Stimulated activated effector memory CD8-positive, alpha-beta T cell treated with anti-CD3 and anti-CD28 coated beads, Interleukin-12 subunit alpha, Interleukin-12 subunit beta, amount 100 ng/mL, for 72 hours (primary cell): ENCODE results near the gene TEAD3.
A peak's percentile ranks its signal among the peaks of the same experiment; 100 is the strongest.

Experiments used
- ATAC-seq: fragments of 150-1000 bp; cut with Tn5 transposase; 2 replicates; pipeline ENCODE4 v1.10.0; 2021
- DNase-seq, 2 donors: peaks; one replicate each; pipeline ENCODE4 v3.0.0; 2021 to 2022; ENCODE audit warnings: low spot score in 2 of 2
- H3K27ac Mint-ChIP-seq: one replicate; pipeline ENCODE4 v1.8.0; 2022; ENCODE audit warnings: mild to moderate bottlenecking, mixed read lengths
- H3K36me3 Mint-ChIP-seq: one replicate; pipeline ENCODE4 v1.8.0; 2022; ENCODE audit warnings: mild to moderate bottlenecking, mixed read lengths
- H3K4me1 Mint-ChIP-seq: one replicate; pipeline ENCODE4 v1.8.0; 2022; ENCODE audit warnings: mixed read lengths
- H3K4me3 Mint-ChIP-seq: one replicate; pipeline ENCODE4 v1.8.0; 2022; ENCODE audit warnings: mild to moderate bottlenecking, mixed read lengths
- H3K9me3 Mint-ChIP-seq: one replicate; pipeline ENCODE4 v1.8.0; 2022; ENCODE audit warnings: mixed read lengths

TEAD3 gene

DNA sequence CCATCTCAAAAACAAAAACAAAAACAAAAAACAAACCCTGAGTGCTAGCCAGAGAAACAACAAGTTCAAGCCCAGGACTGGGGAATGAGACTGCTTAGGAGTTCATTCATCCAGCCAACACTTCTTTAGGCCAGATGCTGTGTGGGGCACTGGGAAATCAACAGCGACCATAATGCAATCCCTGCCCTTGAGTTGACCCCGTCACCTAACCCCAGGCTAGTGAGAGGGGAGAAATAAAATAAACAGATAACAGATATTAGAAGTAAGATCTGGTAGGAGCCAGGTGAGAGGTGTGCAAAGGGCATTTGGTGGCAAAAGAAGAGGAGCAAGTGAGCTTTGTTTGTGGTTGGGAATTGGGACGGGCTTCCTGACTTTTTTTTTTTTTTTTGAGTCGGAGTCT, 33.6 kb downstream of the TEAD3 start:
- Mint-ChIP-seq H3K4me1 (peaks cover 14% of the 10 kb centered on the region), H3K27ac (no peak overlapping the region), H3K9me3 (no peaks in the 10 kb centered on the region), H3K36me3 (peaks cover 82% of the 10 kb centered on the region), H3K4me3 (no peak overlapping the region)
- DNase-seq = no peak
- ATAC-seq = no peak

DNA sequence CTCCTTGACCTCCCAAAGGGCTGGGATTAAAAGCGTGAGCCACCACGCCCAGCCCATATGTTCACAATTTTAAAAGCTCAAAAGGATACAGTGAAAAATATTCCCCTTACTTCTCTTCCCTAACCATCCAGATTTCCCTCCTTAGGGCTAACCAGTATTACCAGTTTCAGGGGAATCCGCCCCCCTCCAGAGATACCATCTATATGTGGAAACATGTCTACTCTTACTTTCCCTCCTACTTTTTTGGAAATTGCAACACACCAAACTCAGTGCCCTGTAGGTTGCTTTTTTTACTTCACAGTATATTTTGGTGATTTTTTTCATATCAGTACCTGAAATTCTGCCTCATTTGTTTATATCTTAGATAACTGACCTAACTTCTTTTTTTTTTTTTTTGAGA, 35.6 kb downstream of the TEAD3 start:
- peaks cover 82% of the 10 kb centered on the region for H3K36me3 Mint-ChIP-seq
- ATAC-seq = no peak
- no peaks in the 10 kb centered on the region for H3K9me3 Mint-ChIP-seq
- no peak overlapping the region for H3K27ac Mint-ChIP-seq
- peaks cover 5% of the 10 kb centered on the region for H3K4me1 Mint-ChIP-seq
- DNase-seq = no peak
- H3K4me3 Mint-ChIP-seq = no peak overlapping the region

DNA sequence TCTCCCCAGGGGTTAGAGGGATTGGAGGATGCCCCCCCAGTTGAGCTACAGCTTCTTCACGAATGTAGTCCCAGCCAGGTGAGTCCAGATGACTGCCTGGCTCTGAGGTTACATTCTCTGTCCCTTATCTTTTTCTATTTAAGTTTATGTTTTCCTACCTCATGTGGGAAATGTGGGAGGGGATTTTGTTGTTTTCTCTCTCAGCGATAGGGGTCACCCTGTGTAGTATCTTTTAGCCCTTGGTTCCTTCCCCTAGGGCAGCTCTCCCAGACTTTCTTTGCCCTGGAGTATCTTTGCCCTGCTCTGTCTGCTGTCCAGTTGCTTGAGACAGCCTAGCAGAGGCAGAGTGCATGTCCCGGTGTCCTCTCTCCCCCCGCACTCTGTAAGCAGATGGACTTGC, 39.0 kb downstream of the TEAD3 start:
- DNase-seq = no peak
- Mint-ChIP-seq H3K9me3 (no peaks in the 10 kb centered on the region), H3K4me3 (no peak overlapping the region), H3K36me3 (peaks cover 68% of the 10 kb centered on the region), H3K27ac (no peak overlapping the region), H3K4me1 (peaks cover 31% of the 10 kb centered on the region)
- no peak for ATAC-seq

DNA sequence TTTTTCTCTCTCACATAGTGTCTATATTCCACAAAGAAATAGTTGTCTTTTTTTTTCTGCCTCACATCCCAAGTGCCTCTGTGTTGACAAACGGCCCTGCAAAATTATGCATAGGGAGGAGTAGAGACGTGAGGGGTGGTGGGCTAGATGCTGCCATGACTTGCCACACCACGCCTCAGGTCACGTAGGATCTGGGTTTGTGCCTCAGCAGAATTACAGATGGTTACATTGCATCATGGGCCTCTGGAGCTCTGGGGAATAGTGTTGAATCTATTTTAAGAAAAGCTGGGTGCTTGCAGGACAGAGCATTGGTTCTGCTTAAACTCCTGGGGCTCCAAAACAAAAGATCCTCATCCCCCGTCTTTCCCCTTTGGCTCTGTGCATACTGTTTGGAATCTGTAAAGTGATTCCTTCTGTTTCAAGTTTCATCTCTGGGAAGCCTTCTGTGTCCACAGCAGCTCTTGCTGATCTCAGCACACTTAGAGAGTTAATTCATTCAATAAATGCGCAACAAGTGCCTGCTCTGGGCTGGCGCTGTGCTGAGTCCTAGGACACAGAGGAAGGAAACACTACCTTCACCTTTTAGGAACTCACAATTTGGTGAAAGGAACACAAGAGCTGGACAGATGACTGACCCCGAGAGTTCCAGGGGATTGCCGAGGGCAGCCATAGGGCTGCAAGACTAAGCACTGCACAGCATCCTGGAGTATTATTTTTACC, 42.3 kb downstream of the TEAD3 start:
- Mint-ChIP-seq H3K36me3 (peaks cover 44% of the 10 kb centered on the region), H3K4me3 (peak overlapping the region; percentile 75), H3K27ac (no peak overlapping the region), H3K9me3 (no peaks in the 10 kb centered on the region), H3K4me1 (peaks cover 43% of the 10 kb centered on the region)
- ATAC-seq = no peak
- no peak for DNase-seq

DNA sequence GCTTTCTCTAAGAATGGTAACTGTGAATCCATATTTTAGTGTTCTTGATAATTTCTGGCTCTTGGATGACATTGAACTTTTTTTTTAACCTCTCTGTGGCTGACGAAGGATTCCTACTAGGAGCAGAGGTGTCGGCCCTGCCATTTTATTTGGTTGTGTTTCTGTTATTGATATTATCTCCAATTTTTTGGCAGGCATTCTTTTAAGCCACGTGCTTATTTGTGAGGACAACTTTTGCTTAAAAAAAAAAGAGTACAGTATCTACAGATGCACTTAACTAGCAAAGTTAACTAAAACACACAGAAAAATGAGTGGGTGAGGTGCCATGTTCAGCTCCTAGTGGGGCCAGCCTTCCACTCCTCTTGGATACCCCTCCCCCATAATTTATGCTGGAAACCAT, 43.6 kb downstream of the TEAD3 start:
- ATAC-seq = no peak
- H3K4me3 Mint-ChIP-seq = peak overlapping the region; percentile 75
- no peak overlapping the region for H3K27ac Mint-ChIP-seq
- peaks cover 30% of the 10 kb centered on the region for H3K36me3 Mint-ChIP-seq
- peaks cover 38% of the 10 kb centered on the region for H3K4me1 Mint-ChIP-seq
- no peak for DNase-seq
- no peaks in the 10 kb centered on the region for H3K9me3 Mint-ChIP-seq

DNA sequence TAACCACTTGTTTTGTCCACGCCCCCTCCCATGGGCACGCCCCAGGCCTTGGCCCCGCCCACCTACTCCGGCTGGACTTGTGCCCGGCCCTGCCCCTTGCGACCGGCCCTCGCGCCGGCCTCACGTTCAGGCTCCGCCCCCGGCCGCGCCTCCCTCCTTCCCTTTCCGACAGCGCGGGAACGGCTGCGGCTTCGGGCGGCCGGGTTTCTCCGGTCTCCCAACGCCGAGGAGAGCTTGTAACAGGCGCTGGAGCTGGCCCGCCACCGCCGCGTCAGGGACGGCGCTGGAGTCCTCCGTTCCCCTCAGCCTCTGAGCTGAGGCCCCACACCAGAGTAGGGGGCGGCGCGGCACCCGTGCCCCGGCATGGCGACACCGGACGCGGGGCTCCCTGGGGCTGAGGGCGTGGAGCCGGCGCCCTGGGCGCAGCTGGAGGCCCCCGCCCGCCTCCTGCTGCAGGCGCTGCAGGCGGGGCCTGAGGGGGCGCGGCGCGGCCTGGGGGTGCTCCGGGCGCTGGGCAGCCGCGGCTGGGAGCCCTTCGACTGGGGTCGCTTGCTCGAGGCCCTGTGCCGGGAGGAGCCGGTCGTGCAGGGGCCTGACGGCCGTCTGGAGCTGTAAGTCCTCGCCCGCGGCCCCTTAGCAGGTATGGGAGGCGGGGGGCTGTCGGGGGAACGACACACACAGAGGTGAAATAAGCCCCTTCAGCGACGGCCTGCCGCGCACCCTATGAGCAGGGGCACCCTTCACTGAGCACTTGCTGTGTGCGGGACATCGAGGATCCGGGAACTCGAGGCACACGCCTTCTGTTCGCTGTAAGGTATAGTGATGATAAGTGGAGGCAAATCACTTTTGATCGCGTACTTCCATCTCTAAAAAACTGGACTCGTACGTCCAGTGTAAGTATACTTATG, 44.4 kb downstream of the TEAD3 start, which contains the start of gene FANCE:
TSS of gene FANCE (plus strand) at position 156 of the 908 bp plus-strand sequence. CDS start at position 364, 208 bp downstream.
- peaks cover 22% of the 10 kb centered on the region for H3K36me3 Mint-ChIP-seq
- DNase-seq = peak; percentile 98 to 100
- no peaks in the 10 kb centered on the region for H3K9me3 Mint-ChIP-seq
- H3K4me3 Mint-ChIP-seq = peak within 1 kb of the TSS; percentile 75
- peak within 1 kb of the TSS; percentile 70 for H3K27ac Mint-ChIP-seq
- H3K4me1 Mint-ChIP-seq = peaks cover 38% of the 10 kb centered on the region
- peak; percentile 89 for ATAC-seq

DNA sequence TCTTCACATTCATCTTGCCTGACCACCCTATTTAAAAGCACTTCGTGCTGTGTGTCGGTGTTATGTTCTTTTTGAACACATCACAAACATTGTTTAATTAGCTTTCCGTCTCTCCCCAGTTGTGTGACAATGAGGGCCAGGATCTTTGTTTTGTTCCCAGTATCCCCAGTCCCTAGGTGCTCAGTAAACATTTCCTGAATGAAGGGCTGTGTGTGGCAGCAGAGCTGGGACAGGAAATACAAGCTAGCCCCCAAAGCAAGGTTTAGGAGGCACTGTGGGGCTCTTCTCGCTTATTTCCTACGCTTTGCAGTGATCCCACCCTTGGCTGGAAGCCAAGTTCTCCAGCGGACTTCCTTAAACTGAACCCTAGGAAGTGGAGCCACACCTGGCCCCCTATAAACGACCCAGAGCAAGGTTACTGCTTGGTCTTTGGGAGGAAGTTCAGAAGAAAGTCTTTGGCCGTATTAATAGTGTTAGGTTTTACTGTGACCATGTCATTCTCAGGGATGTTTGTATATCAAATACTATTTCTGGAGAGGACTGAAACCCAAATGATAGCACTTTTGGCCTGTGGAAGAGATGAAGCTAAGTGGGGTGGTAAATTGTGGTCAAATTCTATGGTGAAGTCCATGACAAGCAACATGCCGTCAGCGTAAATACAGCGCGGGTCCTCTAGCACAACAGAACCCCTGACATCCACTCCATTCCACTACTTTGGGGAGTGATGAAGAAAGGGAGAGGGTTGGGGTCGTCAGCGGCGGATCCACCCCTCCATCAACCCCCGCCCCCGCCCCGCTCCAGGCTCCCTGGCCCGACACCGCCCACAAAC, 45.3 kb downstream of the TEAD3 start:
- H3K9me3 Mint-ChIP-seq = no peaks in the 10 kb centered on the region
- DNase-seq = no peak
- peak overlapping the region; percentile 70 for H3K27ac Mint-ChIP-seq
- peaks cover 14% of the 10 kb centered on the region for H3K36me3 Mint-ChIP-seq
- no peak for ATAC-seq
- peak overlapping the region; percentile 75 for H3K4me3 Mint-ChIP-seq
- peaks cover 38% of the 10 kb centered on the region for H3K4me1 Mint-ChIP-seq

DNA sequence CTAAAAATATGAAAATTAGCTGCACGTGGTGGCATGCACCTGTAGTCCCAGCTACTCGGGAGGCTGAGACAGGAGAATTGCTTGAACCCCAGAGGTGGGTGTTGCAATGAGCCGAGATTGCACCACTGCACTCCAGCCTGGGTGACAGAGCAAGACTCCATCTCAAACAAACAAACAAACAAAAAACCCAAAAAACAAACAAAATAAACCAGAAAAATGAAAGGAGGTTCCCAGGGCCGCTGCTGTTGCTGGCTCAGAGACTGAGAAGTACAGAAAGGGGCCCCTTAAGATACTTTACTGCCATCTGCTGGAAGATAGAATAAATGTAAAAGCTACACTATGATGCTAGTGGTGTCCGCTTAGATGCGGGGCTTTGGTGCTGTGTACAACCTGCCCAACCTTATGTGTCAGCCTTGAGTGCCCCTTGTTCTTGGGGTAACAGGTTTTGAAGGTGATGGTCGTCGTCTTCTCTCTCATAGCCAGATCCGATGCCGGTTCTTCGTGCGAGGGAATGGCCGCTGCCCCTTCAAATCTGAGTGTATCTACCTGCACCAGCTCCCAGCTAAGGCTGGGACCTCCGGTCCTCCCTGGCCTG, 47.5 kb downstream of the TEAD3 start:
- Mint-ChIP-seq H3K4me3 (no peak overlapping the region), H3K4me1 (peaks cover 29% of the 10 kb centered on the region), H3K27ac (peak overlapping the region; percentile 34), H3K9me3 (no peaks in the 10 kb centered on the region), H3K36me3 (no peaks in the 10 kb centered on the region)
- peak in 1 of 2 donors; percentile 61 for DNase-seq
- ATAC-seq = peak; percentile 71

DNA sequence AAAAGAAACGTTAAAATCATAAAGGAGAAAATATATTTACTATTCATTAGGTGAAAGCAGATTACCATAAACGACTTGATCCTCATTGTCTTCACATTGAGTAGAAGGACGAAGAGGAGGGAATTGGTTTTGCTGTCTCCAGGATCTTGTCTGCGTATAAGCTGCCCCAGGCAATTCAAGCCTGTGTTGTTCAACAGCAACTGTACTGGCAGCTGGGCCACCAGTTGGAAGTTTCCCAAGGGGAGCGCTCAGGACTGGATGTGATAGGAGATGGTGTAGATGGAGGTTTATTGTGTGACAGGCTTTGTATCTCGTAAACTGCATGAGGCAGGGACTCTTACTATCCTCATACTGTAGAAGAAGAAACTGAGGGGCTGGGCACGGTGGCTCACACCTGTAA, 48.7 kb downstream of the TEAD3 start:
- H3K9me3 Mint-ChIP-seq = no peaks in the 10 kb centered on the region

DNA sequence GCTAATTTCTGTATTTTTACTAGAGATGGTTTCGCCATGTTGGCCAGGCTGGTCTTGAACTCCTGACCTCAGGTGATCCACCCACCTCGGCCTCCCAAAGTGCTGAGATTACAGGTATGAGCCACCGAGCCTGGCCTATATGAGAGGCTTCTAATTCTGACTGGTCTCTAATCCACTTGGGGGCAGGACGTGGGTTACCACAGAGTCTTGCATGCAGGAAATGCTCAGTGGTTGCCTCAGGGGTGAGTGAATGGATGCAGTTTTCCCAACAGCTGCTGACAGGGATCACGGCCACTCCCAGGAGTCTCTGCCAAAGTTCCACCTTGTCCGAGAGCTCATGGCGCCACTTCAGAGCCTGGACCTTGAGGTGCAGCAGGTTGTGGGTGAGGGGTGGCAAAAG, 51.2 kb downstream of the TEAD3 start:
- Mint-ChIP-seq H3K27ac (no peak overlapping the region), H3K9me3 (no peaks in the 10 kb centered on the region), H3K4me3 (no peak overlapping the region), H3K36me3 (no peaks in the 10 kb centered on the region), H3K4me1 (peaks cover 5% of the 10 kb centered on the region)
- ATAC-seq (peak; percentile 63), DNase-seq (peak in 1 of 2 donors; percentile 58)

More for the DNA sequence above, 48.7 kb downstream of the TEAD3 start:
- H3K4me1 Mint-ChIP-seq = peaks cover 20% of the 10 kb centered on the region
- H3K4me3 Mint-ChIP-seq = no peak overlapping the region
- H3K36me3 Mint-ChIP-seq = no peaks in the 10 kb centered on the region
- DNase-seq = no peak
- ATAC-seq = no peak
- H3K27ac Mint-ChIP-seq = no peak overlapping the region

DNA sequence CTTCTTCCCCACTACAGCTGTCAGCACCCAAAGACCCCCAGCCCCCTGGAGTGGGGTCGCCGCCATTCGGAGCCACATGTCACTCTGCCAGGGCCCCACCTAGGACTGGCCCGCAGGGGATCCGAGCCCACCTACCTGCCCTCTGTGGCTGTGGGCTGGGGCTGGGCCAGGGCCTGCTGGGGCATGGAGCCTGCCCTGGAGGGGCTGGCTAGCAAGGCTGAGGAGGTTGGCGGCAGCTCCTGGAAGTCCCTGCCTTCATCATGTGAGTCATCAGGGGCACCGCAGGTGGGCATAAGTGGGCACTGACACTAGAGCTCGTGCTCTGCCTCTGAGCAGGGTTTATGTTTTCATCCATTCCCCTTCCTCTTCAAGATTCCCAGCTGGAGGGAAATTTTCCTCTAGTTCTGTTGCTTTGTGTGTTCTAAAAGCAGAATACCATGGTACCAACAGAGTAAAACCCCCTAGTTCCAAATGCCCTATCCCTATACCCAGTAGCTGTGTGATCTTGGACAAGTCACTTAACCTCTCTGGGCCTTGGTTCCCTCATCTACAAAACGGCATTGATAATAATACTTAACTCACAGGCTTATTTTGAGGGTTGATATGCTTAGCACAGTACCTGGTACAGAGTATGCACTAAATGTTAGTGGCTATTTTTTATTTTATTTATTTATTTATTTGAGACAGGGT, 53.4 kb downstream of the TEAD3 start:
- DNase-seq = no peak
- no peak for ATAC-seq
- H3K4me1 Mint-ChIP-seq = peaks cover 5% of the 10 kb centered on the region
- no peak overlapping the region for H3K4me3 Mint-ChIP-seq
- no peaks in the 10 kb centered on the region for H3K9me3 Mint-ChIP-seq
- no peaks in the 10 kb centered on the region for H3K36me3 Mint-ChIP-seq
- no peak overlapping the region for H3K27ac Mint-ChIP-seq

DNA sequence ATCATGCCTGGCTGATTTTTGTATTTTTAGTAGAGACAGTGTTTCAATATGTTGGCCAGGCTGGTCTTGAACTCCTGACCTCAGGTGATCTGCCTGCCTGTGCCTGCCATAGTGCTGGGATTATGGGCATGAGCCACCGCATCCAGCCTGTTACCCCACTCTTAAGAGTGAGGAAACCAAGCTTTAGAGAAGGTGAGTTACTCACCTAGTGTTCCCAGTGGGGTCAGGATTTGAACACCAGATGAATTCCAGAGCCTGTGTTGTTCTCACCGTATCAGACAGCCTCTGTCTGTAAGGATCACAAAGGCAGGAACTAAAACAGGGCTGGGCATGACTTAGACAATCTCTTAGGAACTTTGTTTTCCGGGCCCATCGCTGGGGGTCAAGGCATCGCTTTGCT, 54.2 kb downstream of the TEAD3 start:
- H3K9me3 Mint-ChIP-seq = no peaks in the 10 kb centered on the region
- no peak overlapping the region for H3K27ac Mint-ChIP-seq
- no peak for ATAC-seq
- peaks cover 5% of the 10 kb centered on the region for H3K4me1 Mint-ChIP-seq
- DNase-seq = no peak
- H3K36me3 Mint-ChIP-seq = no peaks in the 10 kb centered on the region
- no peak overlapping the region for H3K4me3 Mint-ChIP-seq

DNA sequence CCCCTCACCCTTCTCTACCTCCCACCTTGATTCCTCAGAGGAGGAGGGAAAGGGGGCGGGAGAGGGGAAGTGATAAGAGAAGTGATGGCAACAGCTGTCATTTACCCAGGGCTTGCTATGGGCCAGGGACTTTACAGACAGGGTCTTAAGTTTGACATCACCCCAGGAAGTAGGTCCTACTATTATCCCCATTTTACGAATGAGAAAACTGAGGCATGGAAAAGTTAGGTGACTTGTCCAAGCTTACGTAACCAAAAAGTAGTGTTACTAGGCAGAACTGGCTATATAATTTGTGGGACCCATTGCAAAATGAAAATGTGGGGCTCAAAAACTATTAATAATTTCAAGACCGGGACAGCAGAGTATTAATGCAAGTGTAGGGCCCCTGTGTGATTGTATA, 55.2 kb downstream of the TEAD3 start:
- no peaks in the 10 kb centered on the region for H3K36me3 Mint-ChIP-seq
- H3K4me1 Mint-ChIP-seq = peaks cover 5% of the 10 kb centered on the region
- no peaks in the 10 kb centered on the region for H3K9me3 Mint-ChIP-seq
- no peak overlapping the region for H3K4me3 Mint-ChIP-seq
- peak overlapping the region; percentile 32 for H3K27ac Mint-ChIP-seq
- DNase-seq (no peak), ATAC-seq (no peak)

DNA sequence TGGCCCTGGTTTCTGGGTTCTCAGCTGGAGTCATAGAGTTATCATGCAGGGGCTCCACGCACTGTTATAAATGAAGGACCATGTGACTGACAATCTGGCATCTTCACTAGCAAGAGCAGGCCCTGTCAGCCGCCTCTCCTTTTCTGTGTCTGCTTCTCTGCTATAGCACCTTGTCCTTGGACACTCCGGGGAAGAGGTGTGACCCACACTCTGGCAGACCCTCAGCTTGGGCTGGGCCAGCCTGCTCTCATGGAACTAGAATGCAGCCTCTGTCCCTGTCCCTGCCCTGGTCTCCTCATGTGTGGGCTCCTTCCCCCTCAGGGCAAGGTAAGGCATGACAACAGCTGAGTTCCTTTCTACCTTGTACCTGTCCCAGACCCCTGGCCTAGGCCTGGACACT, 55.7 kb downstream of the TEAD3 start:
- H3K4me3 Mint-ChIP-seq = no peak overlapping the region
- no peak for ATAC-seq
- no peak for DNase-seq
- peak overlapping the region; percentile 32 for H3K27ac Mint-ChIP-seq
- H3K4me1 Mint-ChIP-seq = peaks cover 5% of the 10 kb centered on the region
- no peaks in the 10 kb centered on the region for H3K36me3 Mint-ChIP-seq
- no peaks in the 10 kb centered on the region for H3K9me3 Mint-ChIP-seq
